PC-3 (cell line): ENCODE results near the gene SSRP1. TPM values are rescaled to one million over a fixed set of nuclear protein-coding genes. Genes with fewer than 3 reads are reported as not detected.

Source experiments
- ATAC-seq: fragments of 200-7000 bp; cut with Tn5 transposase; 2 replicates; pipeline ENCODE4 v1.9.1; 2020; ENCODE audit warnings: mild to moderate bottlenecking, moderate library complexity
- BruUV-seq: library from RNA; stranded (reverse); fragments of 400-500 nt; replicated peaks from 2 replicates; lab custom pipeline; 2021; lab: Mats Ljungman, UMichigan
- CTCF ChIA-PET: fragments of 300-600 bp; sonication (Branson Sonifier 250); formaldehyde crosslinking; loops from one replicate; lab custom pipeline; 2022; ENCODE audit warnings: antibody characterized with exemption; lab: Charles Lee
- POLR2A ChIA-PET: fragments of 300-600 bp; sonication (Branson Sonifier 250); formaldehyde crosslinking; loops from one replicate; lab custom pipeline; 2022; ENCODE audit warnings: antibody characterized with exemption; ENCODE audit not compliant: unreplicated experiment; lab: Charles Lee
- DNase-seq: peaks from one replicate; pipeline ENCODE4 v3.0.0-alpha.2; 2015
- H2AFZ ChIP-seq: fragments of 300-600 bp; sonication (generic); 2 replicates; pipeline ENCODE4 v1.6.0; 2016; ENCODE audit warnings: antibody characterized with exemption, low read length
- H3F3A ChIP-seq: fragments of 300-600 bp; sonication (generic); one replicate; pipeline ENCODE4 v1.6.0; 2017; ENCODE audit warnings: antibody characterized with exemption, low read length, control low read depth, mild to moderate bottlenecking; ENCODE audit not compliant: unreplicated experiment
- H3K27ac ChIP-seq: fragments of 300-600 bp; sonication (generic); 2 replicates; pipeline ENCODE4 v1.5.1; 2016; ENCODE audit warnings: mild to moderate bottlenecking, low read length
- H3K27me3 ChIP-seq: fragments of 300-600 bp; sonication (generic); 2 replicates; pipeline ENCODE4 v1.6.1; 2016; ENCODE audit warnings: low read length, mixed read lengths
- H3K36me3 ChIP-seq: fragments of 300-600 bp; sonication (generic); 2 replicates; pipeline ENCODE4 v1.6.1; 2016; ENCODE audit warnings: low read depth, mixed run types, low read length, mixed read lengths
- H3K4me1 ChIP-seq: fragments of 300-600 bp; sonication (generic); 2 replicates; pipeline ENCODE4 v1.5.1; 2016; ENCODE audit warnings: low read length; ENCODE audit not compliant: insufficient read depth
- H3K4me2 ChIP-seq: fragments of 300-600 bp; sonication (generic); 2 replicates; pipeline ENCODE4 v1.6.0; 2016; ENCODE audit warnings: low read length
- H3K4me3 ChIP-seq: fragments of 300-600 bp; sonication (generic); 2 replicates; pipeline ENCODE4 v1.5.1; 2016; ENCODE audit warnings: mild to moderate bottlenecking, low read length, mixed read lengths
- H3K79me2 ChIP-seq: fragments of 300-600 bp; sonication (generic); 2 replicates; pipeline ENCODE4 v1.6.1; 2017; ENCODE audit warnings: low read length, mixed read lengths
- H3K9ac ChIP-seq: fragments of 300-600 bp; sonication (generic); 2 replicates; pipeline ENCODE4 v1.6.0; 2016; ENCODE audit warnings: mild to moderate bottlenecking, low read length
- H3K9me2 ChIP-seq: fragments of 300-600 bp; sonication (generic); replicated peaks from 2 replicates; pipeline ENCODE4 v1.6.1; 2016; ENCODE audit warnings: mixed run types, low read length, mixed read lengths
- H3K9me3 ChIP-seq: fragments of 300-600 bp; sonication (generic); 2 replicates; pipeline ENCODE4 v1.6.1; 2016; ENCODE audit warnings: low read length, mixed read lengths
- H4K20me1 ChIP-seq: fragments of 300-600 bp; sonication (generic); 2 replicates; pipeline ENCODE4 v1.6.1; 2016; ENCODE audit warnings: low read length, mixed read lengths
- EZH2 ChIP-seq: fragments of 300-600 bp; sonication (generic); IDR thresholded peaks from one replicate; pipeline ENCODE4 v1.6.1; 2017; ENCODE audit warnings: antibody characterized with exemption, mild to moderate bottlenecking, low read length; ENCODE audit not compliant: unreplicated experiment
- EZH2phosphoT487 ChIP-seq: fragments of 300-600 bp; sonication (generic); IDR thresholded peaks from 2 replicates; pipeline ENCODE4 v1.6.1; 2018; ENCODE audit warnings: mild to moderate bottlenecking, antibody characterized with exemption, low read length, borderline replicate concordance
- intact Hi-C: fragments of 100-400 bp; cut with micrococcal nuclease; formaldehyde crosslinking; loops from 2 replicates; pipeline ENCODE4 v1.9.0; 2023
- total RNA-seq: library from RNA; depleted of rRNA; stranded (reverse); fragments of >200 nt; gene quantifications from 2 replicates; pipeline ENCODE4 v1.2.3, GENCODE V29; 2014
- TF ChIP-seq, protein P1 (sequence below): fragments of 300-600 bp; sonication (generic); conservative IDR thresholded peaks from 2 replicates; pipeline ENCODE4 v1.5.1; 2017; ENCODE audit warnings: antibody characterized with exemption, low read depth, mild to moderate bottlenecking, low read length

Gene SSRP1
- total RNA-seq, 1 experiment from 2014 or later, result 228 TPM

- no peak overlapping the region for H2AFZ ChIP-seq
- no peak overlapping the region for H3K9ac ChIP-seq
- no peak overlapping the region for H3K4me3 ChIP-seq
- no peak for ATAC-seq
- TF ChIP-seq EZH2phosphoT487, result no peak
- TF ChIP-seq EZH2, result no peak
- TF ChIP-seq, protein P1, sequence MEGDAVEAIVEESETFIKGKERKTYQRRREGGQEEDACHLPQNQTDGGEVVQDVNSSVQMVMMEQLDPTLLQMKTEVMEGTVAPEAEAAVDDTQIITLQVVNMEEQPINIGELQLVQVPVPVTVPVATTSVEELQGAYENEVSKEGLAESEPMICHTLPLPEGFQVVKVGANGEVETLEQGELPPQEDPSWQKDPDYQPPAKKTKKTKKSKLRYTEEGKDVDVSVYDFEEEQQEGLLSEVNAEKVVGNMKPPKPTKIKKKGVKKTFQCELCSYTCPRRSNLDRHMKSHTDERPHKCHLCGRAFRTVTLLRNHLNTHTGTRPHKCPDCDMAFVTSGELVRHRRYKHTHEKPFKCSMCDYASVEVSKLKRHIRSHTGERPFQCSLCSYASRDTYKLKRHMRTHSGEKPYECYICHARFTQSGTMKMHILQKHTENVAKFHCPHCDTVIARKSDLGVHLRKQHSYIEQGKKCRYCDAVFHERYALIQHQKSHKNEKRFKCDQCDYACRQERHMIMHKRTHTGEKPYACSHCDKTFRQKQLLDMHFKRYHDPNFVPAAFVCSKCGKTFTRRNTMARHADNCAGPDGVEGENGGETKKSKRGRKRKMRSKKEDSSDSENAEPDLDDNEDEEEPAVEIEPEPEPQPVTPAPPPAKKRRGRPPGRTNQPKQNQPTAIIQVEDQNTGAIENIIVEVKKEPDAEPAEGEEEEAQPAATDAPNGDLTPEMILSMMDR, result no peak
- no peaks in the 10 kb centered on the region for H3K36me3 ChIP-seq
- H3K79me2 ChIP-seq, result no peaks in the 10 kb centered on the region
- CTCF ChIA-PET, result no interaction called here
- no peaks in the 10 kb centered on the region for H3F3A ChIP-seq
- BruUV-seq, result no TSS peak
- H3K27ac ChIP-seq, result no peak overlapping the region
- intact Hi-C loops, result no loop called here
- H4K20me1 ChIP-seq, result no peaks in the 10 kb centered on the region
- DNase-seq, result no peak
- peaks cover 4% of the 10 kb centered on the region; the same call in 1 of the 2 replicates for H3K4me1 ChIP-seq
- POLR2A ChIA-PET, result no interaction called here
- no peak overlapping the region for H3K4me2 ChIP-seq
- H3K27me3 ChIP-seq, result 0 out of 2 replicates have a peak, but pooled peaks cover 17% of the 10 kb centered on the region
- no peaks in the 10 kb centered on the region for H3K9me2 ChIP-seq
- H3K9me3 ChIP-seq, result no peaks in the 10 kb centered on the region
Measured at GRCh38 chr11:57364851-57365660, 29.4 kb upstream of the SSRP1 start.

- H3K4me1 ChIP-seq, result no peaks in the 10 kb centered on the region
- ChIA-PET POLR2A (interaction anchor here (0.5 kb wide), 1 partner anchor 341 kb away, joined by 18 read pairs; no protein-coding TSS in a partner anchor), CTCF (no interaction called here)
- H3K9ac ChIP-seq, result no peak overlapping the region
- H3K27me3 ChIP-seq, result 0 out of 2 replicates have a peak, but pooled peaks cover 17% of the 10 kb centered on the region
- TF ChIP-seq EZH2phosphoT487 (no peak), EZH2 (no peak)
- TF ChIP-seq, protein P1, result no peak
- DNase-seq (no peak), ATAC-seq (no peak)
- H3K36me3 ChIP-seq, result no peaks in the 10 kb centered on the region
- intact Hi-C loops, result no loop called here
- H3K9me2 ChIP-seq, result no peaks in the 10 kb centered on the region
- H4K20me1 ChIP-seq, result no peaks in the 10 kb centered on the region
- H3K9me3 ChIP-seq, result no peaks in the 10 kb centered on the region
- H3F3A ChIP-seq, result no peaks in the 10 kb centered on the region
- H3K27ac ChIP-seq, result no peak overlapping the region
- BruUV-seq, result no TSS peak
- no peak overlapping the region for H3K4me2 ChIP-seq
- no peak overlapping the region for H2AFZ ChIP-seq
- H3K79me2 ChIP-seq, result no peaks in the 10 kb centered on the region
- no peak overlapping the region for H3K4me3 ChIP-seq
Measured at GRCh38 chr11:57363131-57364080, 27.7 kb upstream of the SSRP1 start.
